Stimulated activated CD8-positive, alpha-beta memory T cell treated with anti-CD3 and anti-CD28 coated beads, Interleukin-15, amount 100 ng/mL, for 1 hour (primary cell): ENCODE measurements around the gene MYL11.

Source experiments
- DNase-seq: peaks from one replicate; pipeline ENCODE4 v3.0.0-alpha.2; 2020; ENCODE audit warnings: low read depth

Gene MYL11

GRCh38 chr16:30371248-30371816 is 3.3 kb upstream of the MYL11 start:
- DNase-seq: no peak

GRCh38 chr16:30372038-30372712 is 2.4 kb upstream of the MYL11 start:
- no peak for DNase-seq

- no peak for DNase-seq
These were observed 1.9 kb upstream of the MYL11 start for GRCh38 chr16:30372725-30373124.

- no peak for DNase-seq
These were observed 1.3 kb downstream of the MYL11 start for GRCh38 chr16:30375864-30376263.

- DNase-seq: no peak
These were observed 1.9 kb downstream of the MYL11 start for GRCh38 chr16:30376461-30376902.

- no peak for DNase-seq
These were observed 2.6 kb downstream of the MYL11 start for GRCh38 chr16:30377050-30377811.

- peak; percentile 77 for DNase-seq
These were observed 3.2 kb downstream of the MYL11 start for GRCh38 chr16:30377812-30378235.

- DNase-seq: peak; percentile 99
These were observed 3.9 kb downstream of the MYL11 start for GRCh38 chr16:30378236-30379157.

- DNase-seq: no peak
These were observed 4.7 kb downstream of the MYL11 start for GRCh38 chr16:30379158-30379783.

- no peak for DNase-seq
These were observed 5.6 kb downstream of the MYL11 start for GRCh38 chr16:30380072-30380802.

- DNase-seq: no peak
These were observed 6.2 kb downstream of the MYL11 start for GRCh38 chr16:30380803-30381208.

- no peak for DNase-seq
These were observed 6.9 kb downstream of the MYL11 start for GRCh38 chr16:30381291-30382041.

- peak; percentile 57 for DNase-seq
These were observed 7.7 kb downstream of the MYL11 start, which contains the start of gene SEPTIN1 for GRCh38 chr16:30382111-30382881. TSS of gene SEPTIN1 (minus strand) at chr16:30382561. CDS start at chr16:30382542, 19 bp downstream.

GRCh38 chr16:30383521-30383920 is 8.9 kb downstream of the MYL11 start:
- DNase-seq: no peak

- DNase-seq: no peak
These were observed 20.1 kb downstream of the MYL11 start for GRCh38 chr16:30394592-30395154.

GRCh38 chr16:30395155-30395991 is 20.8 kb downstream of the MYL11 start, which contains the start of gene ZNF48:
TSS of gene ZNF48 (plus strand) at chr16:30395420. CDS start at chr16:30395795, 375 bp downstream.
- DNase-seq: peak; percentile 10

GRCh38 chr16:30395992-30396585 is 21.5 kb downstream of the MYL11 start:
- no peak for DNase-seq
